Astrocyte (in vitro differentiated cells and primary cell): Measurements from ENCODE around the gene TAF3. TPM values are rescaled to one million over a fixed set of nuclear protein-coding genes. Genes with fewer than 3 reads are reported as not detected.
A peak's percentile ranks its signal among the peaks of the same experiment; 100 is the strongest.

ENCODE experiments used
- DNase-seq: peaks from one replicate; pipeline ENCODE4 v3.0.0-alpha.2; 2010; ENCODE audit warnings: low read depth
- FAIRE-seq: peaks from 2 replicates; lab custom pipeline; 2011; peaks lifted over from hg19 to GRCh38; lab: Jason Lieb, UNC
- H2AFZ ChIP-seq: 2 replicates; pipeline ENCODE4 v1.6.0; 2012; ENCODE audit warnings: low read depth, low read length, inconsistent platforms
- H3K27ac ChIP-seq: 2 replicates; pipeline ENCODE4 v1.5.1; 2011; ENCODE audit warnings: low read depth, low read length, inconsistent platforms
- H3K27me3 ChIP-seq: 2 replicates; pipeline ENCODE4 v1.6.0; 2011; ENCODE audit warnings: low read length, inconsistent platforms; ENCODE audit not compliant: insufficient read depth
- H3K36me3 ChIP-seq: 2 replicates; pipeline ENCODE4 v1.5.1; 2011; ENCODE audit warnings: low read length, inconsistent platforms; ENCODE audit not compliant: insufficient read depth
- H3K4me1 ChIP-seq: 2 replicates; pipeline ENCODE4 v1.5.1; 2011; ENCODE audit warnings: low read length, inconsistent platforms; ENCODE audit not compliant: insufficient read depth
- H3K4me2 ChIP-seq: 2 replicates; pipeline ENCODE4 v1.6.0; 2012; ENCODE audit warnings: low read length, inconsistent platforms
- H3K4me3 ChIP-seq: 2 replicates; pipeline ENCODE4 v1.5.1; 2011; ENCODE audit warnings: low read depth, mild to moderate bottlenecking, low read length, inconsistent platforms; ENCODE audit not compliant: insufficient read depth
- H3K79me2 ChIP-seq: 2 replicates; pipeline ENCODE4 v1.6.0; 2012; ENCODE audit warnings: mild to moderate bottlenecking, low read length, inconsistent platforms; ENCODE audit not compliant: insufficient read depth
- H3K9ac ChIP-seq: 2 replicates; pipeline ENCODE4 v1.6.0; 2012; ENCODE audit warnings: mild to moderate bottlenecking, low read length, inconsistent platforms
- H3K9me3 ChIP-seq: 2 replicates; pipeline ENCODE4 v1.5.1; 2012; ENCODE audit warnings: low read depth, mild to moderate bottlenecking, low read length, inconsistent platforms; ENCODE audit not compliant: insufficient read depth
- H4K20me1 ChIP-seq: 2 replicates; pipeline ENCODE4 v1.6.0; 2012; ENCODE audit warnings: low read length, inconsistent platforms; ENCODE audit not compliant: insufficient read depth
- H3K27ac Mint-ChIP-seq: one replicate; pipeline ENCODE4 v1.8.0; 2021; ENCODE audit warnings: mild to moderate bottlenecking, mixed read lengths; ENCODE audit not compliant: unreplicated experiment
- H3K27me3 Mint-ChIP-seq: one replicate; pipeline ENCODE4 v1.8.0; 2021; ENCODE audit warnings: low read depth, mixed read lengths; ENCODE audit not compliant: unreplicated experiment
- H3K36me3 Mint-ChIP-seq: one replicate; pipeline ENCODE4 v1.8.0; 2021; ENCODE audit warnings: low read depth, mixed read lengths; ENCODE audit not compliant: unreplicated experiment
- H3K4me1 Mint-ChIP-seq: one replicate; pipeline ENCODE4 v1.8.0; 2021; ENCODE audit warnings: low read depth, mixed read lengths; ENCODE audit not compliant: unreplicated experiment
- H3K4me3 Mint-ChIP-seq: one replicate; pipeline ENCODE4 v1.8.0; 2021; ENCODE audit warnings: mild to moderate bottlenecking, moderate library complexity, mixed read lengths; ENCODE audit not compliant: unreplicated experiment
- H3K9me3 Mint-ChIP-seq: one replicate; pipeline ENCODE4 v1.8.0; 2021; ENCODE audit warnings: mild to moderate bottlenecking, mixed read lengths; ENCODE audit not compliant: unreplicated experiment
- EZH2 ChIP-seq: IDR thresholded peaks from 2 replicates; pipeline ENCODE4 v1.6.1; 2012; ENCODE audit warnings: mild to moderate bottlenecking, low read length, inconsistent platforms; ENCODE audit not compliant: insufficient read depth
- total RNA-seq: library from RNA; stranded (reverse); gene quantifications from 2 replicates; pipeline ENCODE4 v1.2.1, GENCODE V29; 2021
- TF ChIP-seq, protein P1 (sequence below): IDR thresholded peaks from 2 replicates; pipeline ENCODE4 v1.5.1; 2011; ENCODE audit warnings: low read depth, mild to moderate bottlenecking, inconsistent platforms, low read length, moderate library complexity; ENCODE audit not compliant: insufficient read depth

TAF3 gene
- total RNA-seq, 1 donor from 2014 or later = 10.2 TPM

DNA sequence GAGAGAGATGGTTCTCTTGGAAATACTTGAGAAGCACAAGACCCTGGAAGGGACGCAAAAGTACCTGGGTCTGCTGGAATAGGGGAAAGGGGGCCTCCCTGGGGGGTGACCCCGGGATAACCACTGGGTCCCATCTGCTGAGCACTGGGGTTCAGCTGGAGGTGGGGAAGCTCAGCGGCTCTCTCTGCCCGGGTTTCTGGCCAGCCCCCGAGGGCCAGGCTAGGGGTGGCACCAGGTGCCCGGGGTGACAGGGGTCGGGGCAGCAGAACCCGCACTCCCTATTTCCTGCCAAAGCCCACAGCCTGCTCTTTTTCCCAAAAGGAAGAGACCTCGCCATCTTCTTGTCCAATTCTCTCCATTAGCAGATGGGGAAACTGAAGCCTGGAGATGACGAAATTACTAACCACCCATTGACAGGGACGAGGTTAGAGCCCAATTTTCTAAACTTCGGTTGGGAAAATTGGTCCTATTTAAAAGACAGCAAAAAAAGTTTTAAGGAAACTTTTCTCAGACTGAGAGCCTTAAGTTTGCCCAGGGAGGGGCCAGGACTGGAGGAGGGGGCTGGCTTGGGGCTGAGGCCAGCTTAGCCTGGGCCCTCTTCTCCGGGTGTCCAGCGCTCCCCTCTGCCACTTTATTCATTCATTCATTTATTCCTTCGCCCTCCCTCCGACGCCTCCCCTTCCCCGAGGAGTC, 218.3 kb downstream of the TAF3 start:
- H3K4me2 ChIP-seq = no peak overlapping the region
- no peak overlapping the region for H2AFZ ChIP-seq
- Mint-ChIP-seq H3K27ac (no peak overlapping the region), H3K27me3 (peaks cover 79% of the 10 kb centered on the region), H3K9me3 (peaks cover 17% of the 10 kb centered on the region), H3K36me3 (no peaks in the 10 kb centered on the region), H3K4me3 (no peak overlapping the region), H3K4me1 (peaks cover 4% of the 10 kb centered on the region)
- FAIRE-seq (no peak), DNase-seq (no peak)
- peaks cover 5% of the 10 kb centered on the region for H3K9me3 ChIP-seq
- H3K27ac ChIP-seq = no peak overlapping the region
- H3K9ac ChIP-seq = no peak overlapping the region
- H4K20me1 ChIP-seq = peaks cover 6% of the 10 kb centered on the region
- H3K79me2 ChIP-seq = no peaks in the 10 kb centered on the region
- no peak overlapping the region for H3K4me3 ChIP-seq
- peaks cover 6% of the 10 kb centered on the region for H3K4me1 ChIP-seq
- H3K27me3 ChIP-seq = peaks cover 87% of the 10 kb centered on the region
- no peak for TF ChIP-seq EZH2
- TF ChIP-seq, protein P1, sequence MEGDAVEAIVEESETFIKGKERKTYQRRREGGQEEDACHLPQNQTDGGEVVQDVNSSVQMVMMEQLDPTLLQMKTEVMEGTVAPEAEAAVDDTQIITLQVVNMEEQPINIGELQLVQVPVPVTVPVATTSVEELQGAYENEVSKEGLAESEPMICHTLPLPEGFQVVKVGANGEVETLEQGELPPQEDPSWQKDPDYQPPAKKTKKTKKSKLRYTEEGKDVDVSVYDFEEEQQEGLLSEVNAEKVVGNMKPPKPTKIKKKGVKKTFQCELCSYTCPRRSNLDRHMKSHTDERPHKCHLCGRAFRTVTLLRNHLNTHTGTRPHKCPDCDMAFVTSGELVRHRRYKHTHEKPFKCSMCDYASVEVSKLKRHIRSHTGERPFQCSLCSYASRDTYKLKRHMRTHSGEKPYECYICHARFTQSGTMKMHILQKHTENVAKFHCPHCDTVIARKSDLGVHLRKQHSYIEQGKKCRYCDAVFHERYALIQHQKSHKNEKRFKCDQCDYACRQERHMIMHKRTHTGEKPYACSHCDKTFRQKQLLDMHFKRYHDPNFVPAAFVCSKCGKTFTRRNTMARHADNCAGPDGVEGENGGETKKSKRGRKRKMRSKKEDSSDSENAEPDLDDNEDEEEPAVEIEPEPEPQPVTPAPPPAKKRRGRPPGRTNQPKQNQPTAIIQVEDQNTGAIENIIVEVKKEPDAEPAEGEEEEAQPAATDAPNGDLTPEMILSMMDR = no peak
- H3K36me3 ChIP-seq = no peaks in the 10 kb centered on the region

- no peak for DNase-seq
- Histone ChIP-seq H3K27me3 (peaks cover 90% of the 10 kb centered on the region), H3K4me3 (no peak overlapping the region), H3K9ac (no peak overlapping the region), H2AFZ (no peak overlapping the region), H3K4me2 (no peak overlapping the region), H3K4me1 (peaks cover 6% of the 10 kb centered on the region), H4K20me1 (peaks cover 6% of the 10 kb centered on the region), H3K79me2 (no peaks in the 10 kb centered on the region), H3K9me3 (peaks cover 5% of the 10 kb centered on the region), H3K36me3 (no peaks in the 10 kb centered on the region), H3K27ac (no peak overlapping the region)
- H3K4me1 Mint-ChIP-seq = peaks cover 6% of the 10 kb centered on the region
- H3K36me3 Mint-ChIP-seq = no peaks in the 10 kb centered on the region
- H3K27me3 Mint-ChIP-seq = peaks cover 79% of the 10 kb centered on the region
- no peak overlapping the region for H3K4me3 Mint-ChIP-seq
- TF ChIP-seq EZH2 = peak; percentile 91
- TF ChIP-seq, protein P1 = no peak
- H3K9me3 Mint-ChIP-seq = peaks cover 18% of the 10 kb centered on the region
- FAIRE-seq = no peak
- peak overlapping the region; percentile 34 for H3K27ac Mint-ChIP-seq
These were observed 219.0 kb downstream of the TAF3 start for GRCh38 chr10:8037199-8037801.
